Cardiac muscle cell (in vitro differentiated cells and primary cell): ENCODE measurements around the gene TMEM168. TPM values are rescaled to one million over a fixed set of nuclear protein-coding genes. Genes with fewer than 3 reads are reported as not detected.
A peak's percentile ranks its signal among the peaks of the same experiment; 100 is the strongest.

ENCODE experiments used
- DNase-seq, 2 donors: peaks; one replicate each; pipeline versions ENCODE4 v3.0.0 to v3.0.0-alpha.2; 2010 to 2017; ENCODE audit warnings: low read depth in 1 of 2, low spot score in 1 of 2
- H3K27ac ChIP-seq: fragments of 200-600 bp; sonication (generic); 2 replicates; pipeline ENCODE4 v1.5.1; 2016
- H3K27me3 ChIP-seq: fragments of 200-600 bp; sonication (generic); 2 replicates; pipeline ENCODE4 v1.6.0; 2016; ENCODE audit warnings: control low read depth
- H3K36me3 ChIP-seq: fragments of 200-600 bp; sonication (generic); 2 replicates; pipeline ENCODE4 v1.5.1; 2016; ENCODE audit warnings: control low read depth
- H3K4me1 ChIP-seq: fragments of 200-600 bp; sonication (generic); 2 replicates; pipeline ENCODE4 v1.8.1; 2017; ENCODE audit warnings: low read depth, mild to moderate bottlenecking, mixed run types
- H3K4me3 ChIP-seq: fragments of 200-600 bp; sonication (generic); 2 replicates; pipeline ENCODE4 v1.5.1; 2016; ENCODE audit warnings: mild to moderate bottlenecking
- H3K9me3 ChIP-seq: fragments of 200-600 bp; sonication (generic); 2 replicates; pipeline ENCODE4 v1.5.1; 2017; ENCODE audit warnings: low read depth, mild to moderate bottlenecking, control low read depth
- polyA plus RNA-seq: library from polyadenylated mRNA; unstranded; fragments of >200 nt; fragmentation: Nextera tagmentation; extraction: Ambion mirVana; gene quantifications from 2 replicates; pipeline ENCODE4 v1.2.1, GENCODE V29; 2016
- total RNA-seq: library from RNA; depleted of rRNA; stranded (reverse); fragments of >200 nt; gene quantifications from 2 replicates; pipeline ENCODE4 v1.2.3, GENCODE V29; 2016
- TF ChIP-seq, protein P1 (sequence below): IDR thresholded peaks from 2 replicates; pipeline ENCODE4 v1.5.1; 2012; ENCODE audit warnings: low read depth, mild to moderate bottlenecking, low read length

TMEM168 gene
- total and polyA plus RNA-seq, 2 experiments from 2014 or later = 12.7 to 24.7 TPM

DNA sequence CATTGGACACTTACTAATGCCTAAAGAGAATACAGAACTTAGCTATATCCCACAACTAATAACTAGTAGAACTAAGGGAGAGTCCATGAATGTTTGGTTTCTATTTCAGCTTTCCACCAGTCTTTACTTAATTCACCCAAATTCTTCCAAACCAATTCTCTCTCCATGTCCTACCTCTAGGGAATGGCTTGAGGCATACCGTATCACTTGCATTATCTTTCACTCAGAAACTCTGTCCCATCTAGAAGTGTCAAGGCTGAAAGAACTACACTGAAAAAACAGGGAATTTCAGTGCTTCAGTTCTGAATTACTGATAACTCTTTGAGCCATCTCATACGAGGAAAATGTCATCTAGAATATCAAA, 758 bp downstream of the TMEM168 start:
- Histone ChIP-seq H3K36me3 (no peaks in the 10 kb centered on the region), H3K9me3 (no peaks in the 10 kb centered on the region), H3K4me1 (no peaks in the 10 kb centered on the region), H3K27me3 (no peaks in the 10 kb centered on the region), H3K27ac (peak overlapping the region; percentile 78), H3K4me3 (peak overlapping the region; percentile 38)
- TF ChIP-seq, protein P1, sequence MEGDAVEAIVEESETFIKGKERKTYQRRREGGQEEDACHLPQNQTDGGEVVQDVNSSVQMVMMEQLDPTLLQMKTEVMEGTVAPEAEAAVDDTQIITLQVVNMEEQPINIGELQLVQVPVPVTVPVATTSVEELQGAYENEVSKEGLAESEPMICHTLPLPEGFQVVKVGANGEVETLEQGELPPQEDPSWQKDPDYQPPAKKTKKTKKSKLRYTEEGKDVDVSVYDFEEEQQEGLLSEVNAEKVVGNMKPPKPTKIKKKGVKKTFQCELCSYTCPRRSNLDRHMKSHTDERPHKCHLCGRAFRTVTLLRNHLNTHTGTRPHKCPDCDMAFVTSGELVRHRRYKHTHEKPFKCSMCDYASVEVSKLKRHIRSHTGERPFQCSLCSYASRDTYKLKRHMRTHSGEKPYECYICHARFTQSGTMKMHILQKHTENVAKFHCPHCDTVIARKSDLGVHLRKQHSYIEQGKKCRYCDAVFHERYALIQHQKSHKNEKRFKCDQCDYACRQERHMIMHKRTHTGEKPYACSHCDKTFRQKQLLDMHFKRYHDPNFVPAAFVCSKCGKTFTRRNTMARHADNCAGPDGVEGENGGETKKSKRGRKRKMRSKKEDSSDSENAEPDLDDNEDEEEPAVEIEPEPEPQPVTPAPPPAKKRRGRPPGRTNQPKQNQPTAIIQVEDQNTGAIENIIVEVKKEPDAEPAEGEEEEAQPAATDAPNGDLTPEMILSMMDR = no peak
- no peak for DNase-seq

DNA sequence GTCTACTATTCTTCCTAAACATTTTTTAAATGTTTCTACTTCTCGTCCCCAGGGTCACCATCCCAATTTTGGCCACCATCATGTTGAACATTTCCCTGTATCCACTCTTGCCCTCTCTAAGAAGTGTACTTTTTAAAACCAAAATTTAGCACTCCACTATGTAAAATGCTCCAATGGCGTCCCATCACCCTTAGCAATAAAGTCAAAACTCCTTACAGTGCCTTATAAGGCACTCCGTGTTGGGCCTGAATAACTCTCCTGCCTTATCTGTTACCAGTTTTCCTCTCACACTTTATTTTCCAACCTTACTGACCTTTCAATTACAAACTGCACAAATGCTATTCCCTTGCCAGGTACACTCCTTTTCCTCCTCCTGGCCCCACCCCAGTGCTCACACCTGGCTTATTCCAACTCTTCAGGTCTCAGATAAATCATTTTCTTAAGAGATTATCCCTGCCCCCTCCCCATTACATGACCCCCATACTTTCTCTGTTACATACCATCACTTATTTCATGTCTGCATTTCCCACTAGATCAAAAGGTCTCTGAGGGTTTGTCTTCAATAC, 1.3 kb downstream of the TMEM168 start:
- Histone ChIP-seq H3K4me3 (peak overlapping the region; percentile 38), H3K27me3 (no peaks in the 10 kb centered on the region), H3K36me3 (no peaks in the 10 kb centered on the region)

DNA sequence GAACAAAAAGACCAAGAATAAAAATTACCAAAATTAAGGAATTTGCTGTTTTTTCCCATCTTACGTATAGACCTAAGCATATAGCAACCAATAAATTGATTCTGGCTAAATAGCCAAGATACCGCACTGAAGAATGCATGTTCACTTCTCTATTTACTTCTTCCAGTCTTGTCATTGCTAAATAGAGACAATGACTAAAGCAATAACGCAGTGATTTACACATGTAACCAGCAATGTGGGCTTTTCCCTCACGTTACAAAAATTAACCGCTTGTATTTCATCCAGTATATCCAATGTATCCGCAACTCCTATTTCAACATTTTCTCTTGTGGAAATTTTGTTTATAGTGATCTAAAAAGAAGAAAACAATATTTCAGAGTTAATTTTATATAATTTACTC, 5.6 kb downstream of the TMEM168 start:
- Histone ChIP-seq H3K9me3 (no peaks in the 10 kb centered on the region), H3K27ac (no peak overlapping the region), H3K27me3 (no peaks in the 10 kb centered on the region), H3K36me3 (no peaks in the 10 kb centered on the region), H3K4me1 (no peaks in the 10 kb centered on the region), H3K4me3 (no peak overlapping the region)
- DNase-seq = no peak
- TF ChIP-seq, protein P1 = no peak

More for the DNA sequence above, 1.3 kb downstream of the TMEM168 start:
- TF ChIP-seq, protein P1 = no peak
- DNase-seq = no peak
- Histone ChIP-seq H3K27ac (peak overlapping the region; percentile 78), H3K4me1 (no peaks in the 10 kb centered on the region), H3K9me3 (no peaks in the 10 kb centered on the region)

DNA sequence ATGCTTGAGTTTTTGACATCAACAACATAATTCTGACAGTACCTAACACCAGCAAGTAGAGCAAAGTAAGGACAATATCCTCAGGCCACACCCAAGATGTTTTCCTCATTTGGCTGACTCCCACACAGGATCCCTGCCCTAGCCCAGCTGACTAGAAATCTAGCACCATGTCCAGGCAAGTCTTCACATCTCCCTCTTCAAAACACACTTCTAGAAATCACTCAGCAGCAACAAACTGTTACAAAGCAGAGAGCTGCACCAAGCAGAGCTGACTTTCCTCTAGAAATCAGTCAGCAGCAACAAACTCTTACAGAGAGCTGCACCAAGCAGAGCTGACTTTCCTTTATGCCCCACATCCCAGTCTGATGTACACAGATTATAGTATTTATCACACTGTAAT, 7.7 kb downstream of the TMEM168 start:
- Histone ChIP-seq H3K4me3 (no peak overlapping the region), H3K27ac (peak overlapping the region; percentile 44), H3K4me1 (no peaks in the 10 kb centered on the region), H3K36me3 (no peaks in the 10 kb centered on the region), H3K9me3 (no peaks in the 10 kb centered on the region), H3K27me3 (no peaks in the 10 kb centered on the region)
- DNase-seq = peak in 1 of 2 donors; percentile 4
- TF ChIP-seq, protein P1 = no peak

DNA sequence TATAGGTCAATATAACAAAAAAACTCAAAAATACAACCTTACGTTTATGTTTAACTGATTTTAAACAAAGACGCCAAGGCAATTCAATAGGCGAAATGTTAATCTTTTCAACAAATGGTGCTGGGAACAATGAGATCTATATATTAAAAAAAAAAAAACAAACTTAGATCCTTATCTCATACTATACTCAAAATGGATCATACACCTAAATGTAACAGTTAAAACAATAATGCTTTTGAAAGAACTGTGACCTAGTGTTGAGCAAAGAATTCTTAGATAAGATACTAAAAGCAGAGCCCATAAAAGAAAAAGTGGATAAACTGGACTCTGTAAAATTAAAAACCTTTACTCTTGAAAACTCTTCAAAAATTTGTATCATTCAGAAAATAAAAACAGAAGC, 8.6 kb downstream of the TMEM168 start:
- no peaks in the 10 kb centered on the region for H3K4me1 ChIP-seq
- no peak overlapping the region for H3K27ac ChIP-seq
- no peaks in the 10 kb centered on the region for H3K9me3 ChIP-seq
- H3K4me3 ChIP-seq = no peak overlapping the region
- H3K27me3 ChIP-seq = no peaks in the 10 kb centered on the region
- H3K36me3 ChIP-seq = no peaks in the 10 kb centered on the region
- no peak for DNase-seq
- TF ChIP-seq, protein P1 = no peak

DNA sequence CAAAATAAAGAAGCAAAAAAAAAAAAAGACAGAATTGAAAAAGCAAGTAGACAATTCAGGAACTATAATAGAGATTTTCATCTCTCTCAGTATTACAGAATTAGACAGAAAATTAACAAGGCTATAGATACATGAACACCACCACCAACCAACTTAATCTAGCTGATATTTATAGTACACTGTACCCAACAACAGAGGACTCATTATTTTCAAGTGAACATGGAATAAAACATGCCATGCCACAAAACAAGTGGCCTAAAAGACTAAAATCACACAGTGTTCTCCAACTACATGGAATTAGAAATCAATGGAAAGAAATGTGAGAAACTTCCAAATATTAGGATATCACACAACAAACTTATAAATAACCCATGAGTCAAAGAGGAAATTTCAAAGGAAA, 9.1 kb downstream of the TMEM168 start:
- DNase-seq = no peak
- H3K4me3 ChIP-seq = no peak overlapping the region
- H3K36me3 ChIP-seq = no peaks in the 10 kb centered on the region
- TF ChIP-seq, protein P1 = no peak
- no peaks in the 10 kb centered on the region for H3K4me1 ChIP-seq
- no peak overlapping the region for H3K27ac ChIP-seq
- no peaks in the 10 kb centered on the region for H3K27me3 ChIP-seq
- no peaks in the 10 kb centered on the region for H3K9me3 ChIP-seq
